Esophagus muscularis mucosa (tissue), 4 donors: Measurements from ENCODE around the gene DMD. TPM values are rescaled to one million over a fixed set of nuclear protein-coding genes. Genes with fewer than 3 reads are reported as not detected.

Experiments used
- DNase-seq: peaks from one replicate; pipeline ENCODE4 v3.0.0-alpha.2; 2017; ENCODE audit errors: extremely low spot score
- H3K27ac ChIP-seq, 4 donors: fragments of 200-600 bp; sonication (generic); replicated peaks in 1 of 4; 1 replicate in 3 of 4; 2 replicates in 1 of 4; pipeline ENCODE4 v1.5.1; 2016 to 2019; ENCODE audit warnings: mild to moderate bottlenecking in 1 of 4
- H3K27me3 ChIP-seq, 4 donors: fragments of 200-600 bp; sonication (generic); one replicate each; pipeline versions ENCODE4 v1.5.1 to v1.6.0; 2016 to 2019
- H3K36me3 ChIP-seq, 4 donors: fragments of 200-600 bp; sonication (generic); one replicate each; pipeline ENCODE4 v1.5.1; 2016 to 2019
- H3K4me1 ChIP-seq, 4 donors: fragments of 200-600 bp; sonication (generic); one replicate each; pipeline ENCODE4 v1.5.1; 2016 to 2019
- H3K4me3 ChIP-seq, 4 donors: fragments of 200-600 bp; sonication (generic); 1 replicate in 2 of 4; 2 replicates in 2 of 4; pipeline ENCODE4 v1.5.1; 2016 to 2019; ENCODE audit warnings: mild to moderate bottlenecking in 4 of 4, moderate library complexity in 1 of 4
- H3K9me3 ChIP-seq, 4 donors: fragments of 200-600 bp; sonication (generic); 1 replicate in 3 of 4; 2 replicates in 1 of 4; pipeline ENCODE4 v1.5.1; 2016 to 2019
- EP300 ChIP-seq: sonication (generic); formaldehyde crosslinking; IDR thresholded peaks from one replicate; pipeline ENCODE4 v1.6.1; 2017; ENCODE audit warnings: antibody characterized with exemption
- POLR2A ChIP-seq: fragments of 450-650 bp; IDR thresholded peaks from one replicate; pipeline ENCODE4 v1.6.1; 2017; ENCODE audit warnings: antibody characterized with exemption, moderate library complexity, mild to moderate bottlenecking, low read depth
- POLR2AphosphoS5 ChIP-seq, 2 donors: sonication (generic); formaldehyde crosslinking; IDR thresholded peaks; one replicate each; pipeline ENCODE4 v1.6.1; 2017; ENCODE audit warnings: antibody characterized with exemption in 2 of 2
- WGBS: methylation state at CpG from one replicate; pipeline ENCODE4 v1.1.5; 2018; 5-methylcytosine and 5-hydroxymethylcytosine counted together
- intact Hi-C: fragments of 100-400 bp; cut with DNase I; formaldehyde crosslinking; loops from one replicate; pipeline ENCODE4 v1.15.1; 2023
- total RNA-seq, 4 donors: library from RNA; depleted of rRNA; stranded (reverse); fragments of >200 nt; gene quantifications; one replicate each; pipeline versions ENCODE4 v1.1.0 to v1.2.1, GENCODE V29; 2016
- TF ChIP-seq, protein P1 (sequence below), 3 experiments: fragments of 200-600 bp in 2 of 3; fragments of 450-650 bp in 1 of 3; sonication (generic) in 2 of 3; IDR thresholded peaks; one replicate each; pipeline ENCODE4 v1.5.1; 2017 to 2019; ENCODE audit warnings: antibody characterized with exemption in 3 of 3, mild to moderate bottlenecking in 2 of 3, moderate library complexity in 1 of 3

The DMD gene
- total RNA-seq, 4 donors from 2014 or later: 127 to 210 (median 188) TPM

DNA sequence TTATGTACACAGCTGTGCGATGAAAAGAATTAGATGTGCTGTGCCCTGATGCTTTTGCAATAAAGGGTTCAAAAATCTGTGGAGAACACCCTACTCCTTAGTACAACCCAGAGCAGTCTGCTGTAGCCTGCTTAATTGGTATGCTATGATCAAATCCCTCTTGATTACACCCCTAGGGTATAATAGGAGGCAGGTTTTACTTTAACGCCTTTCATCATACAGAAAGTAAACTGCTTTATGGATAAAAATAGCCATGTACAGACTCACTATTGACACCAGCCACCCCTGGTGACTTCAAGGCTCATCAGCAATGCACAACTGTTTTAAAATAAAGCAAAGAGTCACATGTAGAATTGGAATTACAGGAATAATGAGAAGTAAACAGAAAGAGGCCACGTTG, 315.3 kb downstream of the DMD start:
- Histone ChIP-seq H3K27ac (no peak overlapping the region), H3K4me3 (no peak overlapping the region), H3K9me3 (no peaks in the 10 kb centered on the region), H3K27me3 (no peaks in the 10 kb centered on the region), H3K4me1 (no peaks in the 10 kb centered on the region), H3K36me3 (no peaks in the 10 kb centered on the region)
- TF ChIP-seq POLR2AphosphoS5 (IDR thresholded peaks at IDR 0.05): no peak
- DNase-seq: no peak
- WGBS: 74% methylated on average over 3 of the region's 3 CpGs
- intact Hi-C loops: no loop called here

DNA sequence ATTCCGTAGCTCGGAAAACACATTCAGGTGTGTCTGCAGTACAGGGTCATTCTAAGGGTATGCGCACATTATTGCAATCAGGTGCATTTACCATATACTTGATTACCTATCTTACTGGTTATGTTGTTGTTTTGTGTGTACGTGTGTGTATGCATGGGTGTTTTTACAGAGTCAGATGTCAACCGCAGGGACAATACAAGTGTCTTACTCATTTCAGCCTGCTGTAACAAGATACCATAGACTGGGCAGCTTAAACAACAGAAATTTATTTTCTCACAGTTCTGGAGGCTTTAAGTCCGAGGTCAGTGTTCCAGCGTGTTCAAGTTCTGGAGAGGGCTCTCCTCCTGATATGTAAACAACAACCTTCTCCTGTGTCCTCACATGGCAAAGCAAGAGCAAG, 316.7 kb downstream of the DMD start:
- Histone ChIP-seq H3K9me3 (no peaks in the 10 kb centered on the region), H3K27me3 (no peaks in the 10 kb centered on the region), H3K4me3 (no peak overlapping the region), H3K36me3 (no peaks in the 10 kb centered on the region), H3K27ac (no peak overlapping the region), H3K4me1 (no peaks in the 10 kb centered on the region)
- intact Hi-C loops: no loop called here
- TF ChIP-seq POLR2AphosphoS5 (IDR thresholded peaks at IDR 0.05) (no peak), EP300 (no peak), POLR2A (no peak)
- TF ChIP-seq, protein P1, sequence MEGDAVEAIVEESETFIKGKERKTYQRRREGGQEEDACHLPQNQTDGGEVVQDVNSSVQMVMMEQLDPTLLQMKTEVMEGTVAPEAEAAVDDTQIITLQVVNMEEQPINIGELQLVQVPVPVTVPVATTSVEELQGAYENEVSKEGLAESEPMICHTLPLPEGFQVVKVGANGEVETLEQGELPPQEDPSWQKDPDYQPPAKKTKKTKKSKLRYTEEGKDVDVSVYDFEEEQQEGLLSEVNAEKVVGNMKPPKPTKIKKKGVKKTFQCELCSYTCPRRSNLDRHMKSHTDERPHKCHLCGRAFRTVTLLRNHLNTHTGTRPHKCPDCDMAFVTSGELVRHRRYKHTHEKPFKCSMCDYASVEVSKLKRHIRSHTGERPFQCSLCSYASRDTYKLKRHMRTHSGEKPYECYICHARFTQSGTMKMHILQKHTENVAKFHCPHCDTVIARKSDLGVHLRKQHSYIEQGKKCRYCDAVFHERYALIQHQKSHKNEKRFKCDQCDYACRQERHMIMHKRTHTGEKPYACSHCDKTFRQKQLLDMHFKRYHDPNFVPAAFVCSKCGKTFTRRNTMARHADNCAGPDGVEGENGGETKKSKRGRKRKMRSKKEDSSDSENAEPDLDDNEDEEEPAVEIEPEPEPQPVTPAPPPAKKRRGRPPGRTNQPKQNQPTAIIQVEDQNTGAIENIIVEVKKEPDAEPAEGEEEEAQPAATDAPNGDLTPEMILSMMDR (IDR thresholded peaks at IDR 0.05): no peak
- 84% methylated on average over 5 of the region's 7 CpGs for WGBS
- DNase-seq: no peak

DNA sequence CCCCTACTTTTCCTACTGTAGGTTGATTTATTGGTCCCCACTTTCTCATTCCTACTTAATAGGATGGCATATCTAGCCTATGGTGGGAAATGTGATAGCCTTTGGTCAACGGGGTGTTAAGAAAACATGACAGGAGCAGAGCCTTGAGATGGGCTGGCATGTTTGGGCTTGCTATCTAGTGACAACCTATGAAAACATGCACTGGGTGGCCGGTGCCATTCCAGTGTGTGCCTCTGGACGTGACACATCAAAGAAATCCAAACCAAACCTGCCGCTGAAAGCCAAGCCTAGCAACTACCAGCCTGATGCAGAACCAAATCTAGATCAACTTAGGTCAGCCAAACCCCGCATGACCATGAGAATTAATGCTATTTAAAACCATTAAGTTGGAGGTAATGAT, 317.6 kb downstream of the DMD start:
- no peaks in the 10 kb centered on the region for H3K27me3 ChIP-seq
- no peaks in the 10 kb centered on the region for H3K36me3 ChIP-seq
- no peak overlapping the region for H3K4me3 ChIP-seq
- DNase-seq: no peak
- intact Hi-C loops: no loop called here
- no peaks in the 10 kb centered on the region for H3K9me3 ChIP-seq
- TF ChIP-seq POLR2AphosphoS5 (IDR thresholded peaks at IDR 0.05) (no peak), POLR2A (no peak), EP300 (no peak)
- TF ChIP-seq, protein P1 (IDR thresholded peaks at IDR 0.05): no peak
- WGBS: 78% methylated on average over 5 of the region's 5 CpGs
- H3K27ac ChIP-seq: no peak overlapping the region
- no peaks in the 10 kb centered on the region for H3K4me1 ChIP-seq

DNA sequence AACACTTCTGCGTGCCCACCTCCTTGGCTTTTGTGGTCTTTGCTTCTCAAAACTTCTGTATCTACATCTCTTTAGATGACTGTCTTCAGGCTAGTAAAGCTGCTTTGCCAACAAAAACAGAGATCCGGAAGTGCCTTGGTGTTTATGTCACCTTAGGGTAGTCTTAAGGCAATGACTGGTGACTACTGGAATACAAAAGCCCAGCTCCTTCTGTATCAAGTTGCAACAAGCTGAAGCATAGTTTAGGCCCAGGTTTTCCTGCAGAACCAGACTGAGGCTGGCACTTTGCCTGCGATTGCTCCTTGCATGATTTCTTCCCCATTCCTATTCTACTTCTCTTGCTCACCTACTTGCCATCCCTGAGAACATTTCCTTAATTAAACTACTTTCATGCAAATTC, 333.8 kb downstream of the DMD start:
- H3K27me3 ChIP-seq: no peaks in the 10 kb centered on the region
- TF ChIP-seq EP300 (no peak), POLR2AphosphoS5 (IDR thresholded peaks at IDR 0.05) (no peak), POLR2A (no peak)
- TF ChIP-seq, protein P1 (IDR thresholded peaks at IDR 0.05): no peak
- peaks cover 0 to 14% (median 0%) of the 10 kb centered on the region in 4 donors for H3K4me1 ChIP-seq
- no peak overlapping the region for H3K4me3 ChIP-seq
- WGBS: 78% methylated on average over 3 of the region's 3 CpGs
- H3K36me3 ChIP-seq: no peaks in the 10 kb centered on the region
- no peak overlapping the region for H3K27ac ChIP-seq
- no peaks in the 10 kb centered on the region for H3K9me3 ChIP-seq
- intact Hi-C loops: no loop called here
- no peak for DNase-seq

DNA sequence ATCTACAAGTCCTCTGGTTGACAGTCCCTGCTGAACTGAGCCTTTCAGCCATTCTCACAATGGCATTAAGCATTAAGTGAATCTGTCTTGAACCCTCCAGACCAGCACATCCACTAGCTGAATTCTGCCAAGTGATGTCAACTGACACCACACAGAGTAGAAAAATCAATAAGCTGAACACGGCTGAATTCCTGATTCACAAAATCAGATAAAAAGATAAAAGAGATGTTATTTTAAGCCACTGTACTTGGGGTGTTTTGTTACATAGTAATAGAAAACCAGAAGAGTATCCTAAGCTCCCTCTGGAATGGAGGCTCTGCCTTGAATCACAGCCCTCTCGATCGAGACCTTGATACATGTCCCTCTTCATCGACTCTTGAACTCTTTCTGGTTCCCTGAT, 336.5 kb downstream of the DMD start:
- H3K9me3 ChIP-seq: no peaks in the 10 kb centered on the region
- no peak overlapping the region for H3K4me3 ChIP-seq
- no peak for TF ChIP-seq POLR2A
- no peak for TF ChIP-seq POLR2AphosphoS5 (IDR thresholded peaks at IDR 0.05)
- TF ChIP-seq, protein P1 (IDR thresholded peaks at IDR 0.05): no peak
- TF ChIP-seq EP300: no peak
- H3K36me3 ChIP-seq: no peaks in the 10 kb centered on the region
- H3K27me3 ChIP-seq: no peaks in the 10 kb centered on the region
- intact Hi-C loops: no loop called here
- H3K4me1 ChIP-seq: peaks cover 0 to 20% (median 0%) of the 10 kb centered on the region in 4 donors
- 71% methylated on average over 4 of the region's 4 CpGs for WGBS
- H3K27ac ChIP-seq: no peak overlapping the region
- no peak for DNase-seq
